GM06990 (cell line): Measurements from ENCODE around the gene OR10G8.
"Not testable (repeated sequence)": the region's sequence is repeated elsewhere in the genome, so short reads cannot be mapped to it uniquely, and the experiment has no call there.

ENCODE experiments used
- DNase-seq: peaks from one replicate; pipeline ENCODE4 v3.0.0-alpha.2; 2011; ENCODE audit not compliant: insufficient read length; ENCODE audit errors: extremely low read depth
- H3K27me3 ChIP-seq: replicated peaks from 2 replicates; pipeline ENCODE4 v1.6.0; 2011; ENCODE audit warnings: low read length; ENCODE audit not compliant: control insufficient read depth, insufficient read depth
- H3K36me3 ChIP-seq: 2 replicates; pipeline ENCODE4 v1.5.1; 2011; ENCODE audit warnings: low read length; ENCODE audit not compliant: control insufficient read depth, insufficient read depth
- H3K4me3 ChIP-seq: replicated peaks from 2 replicates; pipeline ENCODE4 v1.5.1; 2011; ENCODE audit warnings: low read depth, mild to moderate bottlenecking, control low read depth, low read length
- TF ChIP-seq, protein P1 (sequence below): IDR thresholded peaks from 2 replicates; pipeline ENCODE4 v1.5.1; 2011; ENCODE audit warnings: low read length, control low read depth, mild to moderate bottlenecking, inconsistent platforms; ENCODE audit not compliant: insufficient read depth, poor library complexity, severe bottlenecking

OR10G8 gene, protein sequence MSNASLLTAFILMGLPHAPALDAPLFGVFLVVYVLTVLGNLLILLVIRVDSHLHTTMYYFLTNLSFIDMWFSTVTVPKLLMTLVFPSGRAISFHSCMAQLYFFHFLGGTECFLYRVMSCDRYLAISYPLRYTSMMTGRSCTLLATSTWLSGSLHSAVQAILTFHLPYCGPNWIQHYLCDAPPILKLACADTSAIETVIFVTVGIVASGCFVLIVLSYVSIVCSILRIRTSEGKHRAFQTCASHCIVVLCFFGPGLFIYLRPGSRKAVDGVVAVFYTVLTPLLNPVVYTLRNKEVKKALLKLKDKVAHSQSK

DNA sequence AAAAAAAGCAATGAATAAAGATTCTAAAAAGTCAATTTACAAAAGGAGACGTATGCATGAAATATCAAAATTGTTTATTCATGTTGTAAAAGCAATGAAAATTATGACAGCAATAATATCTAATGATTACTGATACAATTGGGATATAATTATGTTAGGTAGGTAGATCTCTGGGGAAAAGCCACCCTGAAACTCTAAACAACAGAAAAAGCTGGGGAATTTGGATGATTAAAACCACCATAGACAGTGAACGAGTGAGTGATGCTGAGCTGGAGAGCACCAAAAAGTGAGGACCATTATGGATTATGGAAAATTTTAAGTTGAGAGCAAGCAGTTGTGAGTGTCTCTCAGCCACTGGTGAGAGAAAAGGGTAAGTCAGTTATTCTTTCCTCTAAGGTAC is at the start of gene OR10G8:
Gene OR10G8, plus strand, starts transcription at position 301 of the 400 bp plus-strand sequence. CDS start 2,825 bp downstream, outside the sequence.
- TF ChIP-seq, protein P1, sequence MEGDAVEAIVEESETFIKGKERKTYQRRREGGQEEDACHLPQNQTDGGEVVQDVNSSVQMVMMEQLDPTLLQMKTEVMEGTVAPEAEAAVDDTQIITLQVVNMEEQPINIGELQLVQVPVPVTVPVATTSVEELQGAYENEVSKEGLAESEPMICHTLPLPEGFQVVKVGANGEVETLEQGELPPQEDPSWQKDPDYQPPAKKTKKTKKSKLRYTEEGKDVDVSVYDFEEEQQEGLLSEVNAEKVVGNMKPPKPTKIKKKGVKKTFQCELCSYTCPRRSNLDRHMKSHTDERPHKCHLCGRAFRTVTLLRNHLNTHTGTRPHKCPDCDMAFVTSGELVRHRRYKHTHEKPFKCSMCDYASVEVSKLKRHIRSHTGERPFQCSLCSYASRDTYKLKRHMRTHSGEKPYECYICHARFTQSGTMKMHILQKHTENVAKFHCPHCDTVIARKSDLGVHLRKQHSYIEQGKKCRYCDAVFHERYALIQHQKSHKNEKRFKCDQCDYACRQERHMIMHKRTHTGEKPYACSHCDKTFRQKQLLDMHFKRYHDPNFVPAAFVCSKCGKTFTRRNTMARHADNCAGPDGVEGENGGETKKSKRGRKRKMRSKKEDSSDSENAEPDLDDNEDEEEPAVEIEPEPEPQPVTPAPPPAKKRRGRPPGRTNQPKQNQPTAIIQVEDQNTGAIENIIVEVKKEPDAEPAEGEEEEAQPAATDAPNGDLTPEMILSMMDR, result no peak
- no peak for DNase-seq
- Histone ChIP-seq H3K27me3 (no peaks in the 10 kb centered on the region), H3K36me3 (no peaks in the 10 kb centered on the region), H3K4me3 (no peak within 1 kb of the TSS)

DNA sequence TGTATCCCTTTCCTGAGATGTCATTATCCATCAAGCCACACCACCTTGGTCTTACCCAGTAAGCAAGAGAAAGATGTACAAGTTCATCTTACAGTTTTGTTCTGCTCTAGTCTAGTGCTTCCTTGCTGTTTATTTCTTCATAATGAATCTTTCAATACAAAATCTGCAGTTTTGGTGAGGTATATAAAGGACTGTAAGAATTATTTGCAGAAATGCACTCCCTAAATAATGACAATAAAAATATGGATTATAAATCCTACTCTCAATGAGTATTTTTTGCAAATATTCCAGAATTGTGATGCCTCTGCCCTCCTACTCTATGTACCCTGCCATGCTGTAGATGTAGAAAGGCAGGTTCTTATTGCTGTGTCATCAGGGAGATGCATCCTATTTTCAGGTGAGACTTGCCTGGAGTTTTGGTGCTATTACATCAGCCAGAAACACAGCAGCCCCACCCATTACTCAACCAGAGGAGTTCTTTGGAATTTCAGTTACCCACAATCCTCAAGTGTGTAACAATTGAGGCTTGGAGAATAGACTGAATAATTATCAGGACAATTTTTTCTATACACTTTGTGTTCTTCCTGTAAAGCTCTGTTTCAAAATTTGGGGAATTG is 48.8 kb upstream of the OR10G8 start, which contains the start of gene OR10S1:
Gene OR10S1, minus strand, starts transcription at position 51 of the 617 bp plus-strand sequence. CDS start 117 bp downstream, outside the sequence.
- DNase-seq, result no peak
- TF ChIP-seq, protein P1, result no peak
- Histone ChIP-seq H3K27me3 (no peaks in the 10 kb centered on the region; the same call in 1 of the 2 replicates), H3K4me3 (no peak within 1 kb of the TSS), H3K36me3 (no peaks in the 10 kb centered on the region)

DNA sequence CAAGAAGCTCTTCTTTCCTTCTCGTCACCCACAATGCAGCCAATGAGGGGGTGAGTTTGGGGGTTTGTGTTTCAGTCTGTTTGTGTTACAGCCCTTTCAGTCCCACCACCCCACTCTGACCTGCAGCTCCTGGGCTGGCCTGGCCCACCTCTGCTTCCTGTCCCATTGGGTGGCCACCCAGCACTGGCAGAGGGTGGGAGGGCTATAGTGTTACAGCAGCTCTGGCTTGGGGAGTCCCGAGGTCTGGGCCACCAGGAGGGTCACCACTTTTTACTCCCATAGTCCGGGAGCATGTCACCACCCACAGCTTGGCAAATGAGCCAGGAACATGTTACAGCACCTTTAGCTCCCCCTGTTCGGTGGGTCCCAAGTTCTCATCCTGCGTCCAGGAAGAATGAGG is 47.3 kb upstream of the OR10G8 start:
- no peaks in the 10 kb centered on the region for H3K36me3 ChIP-seq
- no peak for DNase-seq
- TF ChIP-seq, protein P1, result no peak

DNA sequence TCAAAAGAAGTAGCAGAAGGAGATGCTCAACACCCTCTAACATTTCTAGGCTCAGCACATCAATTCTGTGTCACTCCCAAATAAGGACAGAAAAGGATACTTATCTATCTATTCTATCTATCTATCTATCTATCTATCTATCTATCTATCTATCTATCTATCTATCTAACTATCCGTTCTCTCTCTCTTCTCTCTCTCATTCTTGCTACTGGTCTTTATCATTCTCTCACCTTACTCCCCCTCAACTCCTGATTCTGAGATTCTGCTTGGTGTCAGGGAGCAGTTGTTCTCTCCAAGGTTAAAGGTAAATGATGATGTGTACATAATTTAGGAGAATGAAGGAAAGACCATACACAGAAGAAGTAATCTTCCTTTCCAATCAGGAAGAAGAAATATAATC is 31.5 kb upstream of the OR10G8 start, which contains the start of gene OR10G6:
Gene OR10G6, minus strand, starts transcription at position 43 of the 400 bp plus-strand sequence. Its CDS starts 0 bp downstream, at position 43.
- TF ChIP-seq, protein P1, result no peak
- Histone ChIP-seq H3K27me3 (no peaks in the 10 kb centered on the region; the same call in 1 of the 2 replicates), H3K4me3 (no peak within 1 kb of the TSS), H3K36me3 (no peaks in the 10 kb centered on the region)
- no peak for DNase-seq

More for the DNA sequence above, 47.3 kb upstream of the OR10G8 start:
- Histone ChIP-seq H3K4me3 (no peak overlapping the region), H3K27me3 (no peaks in the 10 kb centered on the region; the same call in 1 of the 2 replicates)

DNA sequence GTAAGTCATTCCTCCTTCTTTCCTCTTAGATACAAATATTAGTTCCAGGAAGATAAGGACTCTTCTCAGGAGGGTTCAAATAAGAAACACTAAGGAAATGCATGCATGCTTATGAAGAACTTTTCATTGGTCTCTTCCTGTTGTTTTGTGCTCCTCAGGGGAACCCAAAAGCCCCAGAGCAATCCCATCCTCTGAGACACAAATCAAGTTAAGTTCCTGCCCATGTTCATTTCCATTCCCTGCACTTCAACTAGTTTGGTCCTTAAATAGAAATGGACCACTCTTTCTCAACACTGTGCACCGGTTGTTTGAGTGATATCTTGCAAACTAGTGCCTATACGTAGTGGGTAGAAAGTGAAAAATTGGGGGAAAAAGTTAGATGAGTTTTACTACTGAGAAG is 13.9 kb upstream of the OR10G8 start, which contains the start of gene OR10G4:
Gene OR10G4, plus strand, starts transcription at position 301 of the 400 bp plus-strand sequence. CDS start 2,578 bp downstream, outside the sequence.
- TF ChIP-seq, protein P1, result no peak
- no peaks in the 10 kb centered on the region for H3K36me3 ChIP-seq
- DNase-seq, result no peak
- no peaks in the 10 kb centered on the region for H3K27me3 ChIP-seq
- H3K4me3 ChIP-seq, result no peak within 1 kb of the TSS

DNA sequence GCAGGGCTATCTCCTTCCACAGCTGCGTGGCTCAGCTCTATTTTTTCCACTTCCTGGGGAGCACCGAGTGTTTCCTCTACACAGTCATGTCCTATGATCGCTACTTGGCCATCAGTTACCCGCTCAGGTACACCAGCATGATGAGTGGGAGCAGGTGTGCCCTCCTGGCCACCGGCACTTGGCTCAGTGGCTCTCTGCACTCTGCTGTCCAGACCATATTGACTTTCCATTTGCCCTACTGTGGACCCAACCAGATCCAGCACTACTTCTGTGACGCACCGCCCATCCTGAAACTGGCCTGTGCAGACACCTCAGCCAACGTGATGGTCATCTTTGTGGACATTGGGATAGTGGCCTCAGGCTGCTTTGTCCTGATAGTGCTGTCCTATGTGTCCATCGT is 10.8 kb upstream of the OR10G8 start:
- H3K36me3 ChIP-seq, DNase-seq, H3K27me3 ChIP-seq, H3K4me3 ChIP-seq: not testable (repeated sequence)
